Type B pancreatic cell (in vitro differentiated cells): Measurements from ENCODE around the gene FBXL20. TPM values are rescaled to one million over a fixed set of nuclear protein-coding genes. Genes with fewer than 3 reads are reported as not detected.
"Not testable (repeated sequence)": the region's sequence is repeated elsewhere in the genome, so short reads cannot be mapped to it uniquely, and the experiment has no call there.

Experiments used
- DNase-seq: peaks from one replicate; pipeline ENCODE4 v3.0.0; 2021; ENCODE audit warnings: mixed read lengths; ENCODE audit not compliant: unreplicated experiment; ENCODE audit errors: extremely low spot score
- H3K27ac Mint-ChIP-seq: 2 replicates; pipeline ENCODE4 v1.8.0; 2021; ENCODE audit warnings: mild to moderate bottlenecking, mixed read lengths
- H3K27me3 Mint-ChIP-seq: 2 replicates; pipeline ENCODE4 v1.8.0; 2021; ENCODE audit warnings: mixed read lengths
- H3K36me3 Mint-ChIP-seq: 2 replicates; pipeline ENCODE4 v1.8.0; 2021; ENCODE audit warnings: mixed read lengths
- H3K4me1 Mint-ChIP-seq: one replicate; pipeline ENCODE4 v1.8.0; 2021; ENCODE audit warnings: mixed read lengths; ENCODE audit not compliant: unreplicated experiment
- H3K4me3 Mint-ChIP-seq: 2 replicates; pipeline ENCODE4 v1.8.0; 2021; ENCODE audit warnings: mild to moderate bottlenecking, mixed read lengths
- H3K9me3 Mint-ChIP-seq: 2 replicates; pipeline ENCODE4 v1.8.0; 2021; ENCODE audit warnings: mixed read lengths
- CTCF ChIP-seq: fragments of 200-600 bp; sonication (generic); conservative IDR thresholded peaks from 2 replicates; pipeline ENCODE4 v1.5.0; 2021; ENCODE audit warnings: antibody characterized with exemption, mild to moderate bottlenecking
- total RNA-seq: library from RNA; stranded (reverse); gene quantifications from 2 replicates; pipeline ENCODE4 v1.2.1, GENCODE V29; 2021; ENCODE audit warnings: low replicate concordance

The FBXL20 gene
- total RNA-seq, 1 donor from 2014 or later = 21.6 TPM

GRCh38 chr17:39252788-39253460 is 148.5 kb downstream of the FBXL20 start:
- DNase-seq = no peak
- Mint-ChIP-seq H3K27ac (no peak overlapping the region), H3K4me3 (no peak overlapping the region), H3K9me3 (no peaks in the 10 kb centered on the region), H3K4me1 (no peaks in the 10 kb centered on the region), H3K36me3 (peaks cover 11% of the 10 kb centered on the region), H3K27me3 (no peaks in the 10 kb centered on the region)
- TF ChIP-seq CTCF = no peak

GRCh38 chr17:39251997-39252396 is 149.4 kb downstream of the FBXL20 start:
- no peaks in the 10 kb centered on the region for H3K4me1 Mint-ChIP-seq
- peaks cover 11% of the 10 kb centered on the region for H3K36me3 Mint-ChIP-seq
- DNase-seq = no peak
- H3K9me3 Mint-ChIP-seq = no peaks in the 10 kb centered on the region
- TF ChIP-seq CTCF = no peak
- H3K27me3 Mint-ChIP-seq = no peaks in the 10 kb centered on the region
- H3K27ac Mint-ChIP-seq = no peak overlapping the region
- H3K4me3 Mint-ChIP-seq = no peak overlapping the region

- H3K4me3 Mint-ChIP-seq, DNase-seq, H3K9me3 Mint-ChIP-seq, H3K27ac Mint-ChIP-seq, H3K27me3 Mint-ChIP-seq, H3K4me1 Mint-ChIP-seq: not testable (repeated sequence)
- H3K36me3 Mint-ChIP-seq = peaks cover 11% of the 10 kb centered on the region
Observed at GRCh38 chr17:39250076-39250475, 151.3 kb downstream of the FBXL20 start.

GRCh38 chr17:39246274-39246673 is 155.2 kb downstream of the FBXL20 start:
- Mint-ChIP-seq H3K27ac (no peak overlapping the region), H3K27me3 (peaks cover 4% of the 10 kb centered on the region), H3K4me1 (peaks cover 5% of the 10 kb centered on the region), H3K9me3 (no peaks in the 10 kb centered on the region), H3K36me3 (no peaks in the 10 kb centered on the region), H3K4me3 (no peak overlapping the region)
- no peak for TF ChIP-seq CTCF
- no peak for DNase-seq

- peak; percentile 90 for DNase-seq
- Mint-ChIP-seq H3K36me3 (no peaks in the 10 kb centered on the region), H3K27me3 (peaks cover 5% of the 10 kb centered on the region), H3K9me3 (no peaks in the 10 kb centered on the region), H3K4me1 (peaks cover 5% of the 10 kb centered on the region), H3K27ac (peak overlapping the region; percentile 40), H3K4me3 (no peak overlapping the region)
- peak; percentile 95 for TF ChIP-seq CTCF
Observed at GRCh38 chr17:39244600-39245570, 156.5 kb downstream of the FBXL20 start.
